GM12878 (cell line): ENCODE measurements around the gene DCAF6. TPM values are rescaled to one million over a fixed set of nuclear protein-coding genes. Genes with fewer than 3 reads are reported as not detected.

Source experiments
- ATAC-seq: fragments of 200-7000 bp; cut with Tn5 transposase; 3 replicates; pipeline ENCODE4 v1.9.1; 2020; ENCODE audit warnings: mild to moderate bottlenecking, moderate library complexity
- BruUV-seq: library from RNA; stranded (reverse); fragments of 400-500 nt; replicated peaks from 2 replicates; lab custom pipeline; 2021; lab: Mats Ljungman, UMichigan
- CTCF ChIA-PET: fragments of 300-600 bp; sonication (Branson Sonifier 250); formaldehyde crosslinking; extraction: SDS; loops from one replicate; lab custom pipeline; 2021; ENCODE audit warnings: inconsistent platforms; lab: Yijun Ruan, JAX
- POLR2A ChIA-PET: fragments of 350-600 bp; formaldehyde crosslinking; extraction: SDS; loops from one replicate; lab custom pipeline; 2021; ENCODE audit warnings: inconsistent platforms; lab: Charles Lee
- RAD21 ChIA-PET: fragments of 300-600 bp; sonication (Branson Sonifier 250); formaldehyde crosslinking; loops from one replicate; lab custom pipeline; 2023; ENCODE audit warnings: antibody characterized with exemption; ENCODE audit not compliant: unreplicated experiment; lab: Charles Lee
- SMC1A ChIA-PET: fragments of 300-600 bp; sonication (Branson Sonifier 250); formaldehyde crosslinking; loops from one replicate; lab custom pipeline; 2023; ENCODE audit not compliant: unreplicated experiment, uncharacterized antibody; lab: Charles Lee
- DNase-seq: peaks from one replicate; pipeline ENCODE4 v3.0.0-alpha.2; 2011; ENCODE audit warnings: low read depth, low spot score
- FAIRE-seq: peaks from 3 replicates; lab custom pipeline; 2011; peaks lifted over from hg19 to GRCh38; lab: Jason Lieb, UNC
- H2AFZ ChIP-seq: 2 replicates; pipeline ENCODE4 v1.6.0; 2011; ENCODE audit warnings: low read depth, low read length, control low read depth; ENCODE audit not compliant: control insufficient read depth
- H3K27ac ChIP-seq: 2 replicates; pipeline ENCODE4 v1.5.1; 2011; ENCODE audit warnings: control low read depth; ENCODE audit not compliant: control insufficient read depth, insufficient read depth
- H3K27me3 ChIP-seq, 2 experiments: replicated peaks in 1 of 2; 2 replicates each; pipeline versions ENCODE4 v1.6.0 to v1.6.1; 2011; ENCODE audit warnings: low read length in 1 of 2; ENCODE audit not compliant: control insufficient read depth in 2 of 2, insufficient read depth in 2 of 2
- H3K36me3 ChIP-seq, 2 experiments: 2 replicates each; pipeline ENCODE4 v1.5.1; 2011; ENCODE audit warnings: low read length in 1 of 2; ENCODE audit not compliant: control insufficient read depth in 2 of 2, insufficient read depth in 2 of 2
- H3K4me1 ChIP-seq: 2 replicates; pipeline ENCODE4 v1.6.1; 2011; ENCODE audit warnings: mild to moderate bottlenecking, low read length, moderate library complexity, mixed read lengths; ENCODE audit not compliant: control insufficient read depth, insufficient read depth
- H3K4me2 ChIP-seq: 2 replicates; pipeline ENCODE4 v1.6.0; 2011; ENCODE audit warnings: control low read depth; ENCODE audit not compliant: control insufficient read depth, insufficient read depth
- H3K4me3 ChIP-seq: fragments of 200-600 bp; sonication (generic); 2 replicates; pipeline ENCODE4 v1.5.1; 2016
- H3K79me2 ChIP-seq: 2 replicates; pipeline ENCODE4 v1.6.0; 2011; ENCODE audit warnings: low read length; ENCODE audit not compliant: control insufficient read depth, insufficient read depth
- H3K9ac ChIP-seq: 2 replicates; pipeline ENCODE4 v1.8.0; 2011; ENCODE audit warnings: low read length, control low read depth, mixed read lengths; ENCODE audit not compliant: control insufficient read depth, insufficient read depth
- H3K9me3 ChIP-seq: replicated peaks from 3 replicates; pipeline ENCODE4 v1.5.1; 2011; ENCODE audit warnings: mild to moderate bottlenecking, low read length; ENCODE audit not compliant: control insufficient read depth, insufficient read depth
- H4K20me1 ChIP-seq: 2 replicates; pipeline ENCODE4 v1.6.0; 2011; ENCODE audit not compliant: control insufficient read depth, insufficient read depth
- HCFC1 ChIP-seq: fragments of 150-350 bp; IDR thresholded peaks from 2 replicates; pipeline ENCODE4 v1.6.1; 2014; ENCODE audit warnings: low read length
- IRF5 ChIP-seq: fragments of 450-650 bp; IDR thresholded peaks from 2 replicates; pipeline ENCODE4 v1.6.1; 2017; ENCODE audit warnings: borderline replicate concordance
- JUND ChIP-seq: IDR thresholded peaks from 2 replicates; pipeline ENCODE4 v1.6.1; 2012; ENCODE audit warnings: low read depth, mild to moderate bottlenecking, low read length, improper control_type of control experiment, moderate library complexity
- MYB ChIP-seq: fragments of 150-350 bp; IDR thresholded peaks from 2 replicates; pipeline ENCODE4 v1.6.1; 2014; ENCODE audit warnings: mild to moderate bottlenecking, low read depth, low read length, borderline replicate concordance
- SMAD5 ChIP-seq: IDR thresholded peaks from 2 replicates; pipeline ENCODE4 v1.6.1; 2016; ENCODE audit warnings: antibody characterized with exemption, low read depth
- SMC3 ChIP-seq: IDR thresholded peaks from 2 replicates; pipeline ENCODE4 v1.6.1; 2011; ENCODE audit warnings: low read length, improper control_type of control experiment, borderline replicate concordance
- SPI1 ChIP-seq: IDR thresholded peaks from 2 replicates; pipeline ENCODE4 v1.6.1; 2011; ENCODE audit warnings: low read depth, mild to moderate bottlenecking, low read length, moderate library complexity, borderline replicate concordance; ENCODE audit not compliant: insufficient read depth
- TARDBP ChIP-seq: IDR thresholded peaks from 2 replicates; pipeline ENCODE4 v1.6.1; 2016; ENCODE audit warnings: borderline replicate concordance
- WGBS: methylation state at CpG from one replicate; pipeline ENCODE4 v1.1.6; 2016; ENCODE audit warnings: low lambda C conversion rate; ENCODE audit not compliant: insufficient replicate concordance, insufficient coverage; ENCODE audit errors: missing lambda C conversion rate; 5-methylcytosine and 5-hydroxymethylcytosine counted together
- in situ Hi-C: fragments of 300-500 bp; cut with MboI; formaldehyde crosslinking; loops from 9 replicates; pipeline ENCODE4 v1.14.3; 2018; ENCODE audit warnings: mixed read lengths
- intact Hi-C: fragments of 100-400 bp; cut with micrococcal nuclease; formaldehyde crosslinking; loops from one replicate; pipeline ENCODE4 v1.14.2; 2022; ENCODE audit not compliant: unreplicated experiment
- polyA plus RNA-seq, 11 experiments: library from polyadenylated mRNA; depleted of rRNA in 4 of 11; unstranded in 6 of 11; stranded (reverse) in 5 of 11; fragments of >200 nt; fragmentation: Nextera tagmentation in 4 of 11; fragmentation: Illumina TruSeq in 1 of 11; extraction: Ambion mirVana in 4 of 11; extraction: Trizol in 1 of 11; gene quantifications; 1 replicate in 1 of 11; 2 replicates in 10 of 11; pipeline versions ENCODE4 v1.2.1 to v1.2.3, GENCODE V29; 2011 to 2016; ENCODE audit warnings: inconsistent platforms in 2 of 11, missing spikeins in 2 of 11, low read depth in 1 of 11
- total RNA-seq, 4 experiments: library from RNA; depleted of rRNA in 3 of 4; stranded (reverse); fragments of >200 nt in 3 of 4; fragmentation: Illumina TruSeq in 1 of 4; extraction: Trizol in 1 of 4; gene quantifications; 2 replicates each; pipeline versions ENCODE4 v1.2.1 to v1.2.3, GENCODE V29; 2013 to 2021
- TF ChIP-seq, protein P1 (sequence below): IDR thresholded peaks from 2 replicates; pipeline ENCODE4 v1.6.1; 2012; ENCODE audit warnings: low read depth, low read length, improper control_type of control experiment
- TF ChIP-seq, protein P2 (sequence below): fragments of 450-650 bp; IDR thresholded peaks from 2 replicates; pipeline ENCODE4 v1.6.1; 2017; ENCODE audit warnings: mild to moderate bottlenecking, moderate library complexity

Gene DCAF6
- total and polyA plus RNA-seq, 10 of the 15 experiments (the other 5 are each of a cell fraction or from before 2014, with no cell fraction given), result 11.4 to 62.7 (median 33.0) TPM

GRCh38 chr1:168099337-168099801 lies 162.9 kb downstream of the DCAF6 start:
- H3K79me2 ChIP-seq, result no peaks in the 10 kb centered on the region
- no peak for FAIRE-seq
- no peaks in the 10 kb centered on the region for H3K36me3 ChIP-seq
- no peak overlapping the region for H3K27ac ChIP-seq
- BruUV-seq, result no TSS peak
- WGBS, result 69% methylated on average over 7 of the region's 7 CpGs
- no peak overlapping the region for H3K4me2 ChIP-seq
- intact Hi-C loops (no loop called here), in situ Hi-C loops (no loop called here)
- ChIA-PET RAD21 (no interaction called here), CTCF (interaction anchor here (1.2 kb wide), 1 partner anchor 13 kb away, joined by 4 read pairs; no protein-coding TSS in a partner anchor), POLR2A (no interaction called here), SMC1A (no interaction called here)
- H3K27me3 ChIP-seq, result no peaks in the 10 kb centered on the region; a peak in 1 of 4 replicates
- H3K4me1 ChIP-seq, result no peaks in the 10 kb centered on the region
- no peak for ATAC-seq
- no peak overlapping the region for H3K4me3 ChIP-seq
- H3K9ac ChIP-seq, result no peak overlapping the region
- no peaks in the 10 kb centered on the region for H4K20me1 ChIP-seq
- H3K9me3 ChIP-seq, result no peaks in the 10 kb centered on the region
- no peak for DNase-seq
- no peak overlapping the region for H2AFZ ChIP-seq
- TF ChIP-seq, protein P1, sequence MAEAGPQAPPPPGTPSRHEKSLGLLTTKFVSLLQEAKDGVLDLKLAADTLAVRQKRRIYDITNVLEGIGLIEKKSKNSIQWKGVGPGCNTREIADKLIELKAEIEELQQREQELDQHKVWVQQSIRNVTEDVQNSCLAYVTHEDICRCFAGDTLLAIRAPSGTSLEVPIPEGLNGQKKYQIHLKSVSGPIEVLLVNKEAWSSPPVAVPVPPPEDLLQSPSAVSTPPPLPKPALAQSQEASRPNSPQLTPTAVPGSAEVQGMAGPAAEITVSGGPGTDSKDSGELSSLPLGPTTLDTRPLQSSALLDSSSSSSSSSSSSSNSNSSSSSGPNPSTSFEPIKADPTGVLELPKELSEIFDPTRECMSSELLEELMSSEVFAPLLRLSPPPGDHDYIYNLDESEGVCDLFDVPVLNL, result no peak
- TF ChIP-seq SMC3 (no peak), MYB (no peak), HCFC1 (no peak), SMAD5 (no peak), SPI1 (no peak), JUND (no peak), IRF5 (no peak), TARDBP (no peak)
- TF ChIP-seq, protein P2, sequence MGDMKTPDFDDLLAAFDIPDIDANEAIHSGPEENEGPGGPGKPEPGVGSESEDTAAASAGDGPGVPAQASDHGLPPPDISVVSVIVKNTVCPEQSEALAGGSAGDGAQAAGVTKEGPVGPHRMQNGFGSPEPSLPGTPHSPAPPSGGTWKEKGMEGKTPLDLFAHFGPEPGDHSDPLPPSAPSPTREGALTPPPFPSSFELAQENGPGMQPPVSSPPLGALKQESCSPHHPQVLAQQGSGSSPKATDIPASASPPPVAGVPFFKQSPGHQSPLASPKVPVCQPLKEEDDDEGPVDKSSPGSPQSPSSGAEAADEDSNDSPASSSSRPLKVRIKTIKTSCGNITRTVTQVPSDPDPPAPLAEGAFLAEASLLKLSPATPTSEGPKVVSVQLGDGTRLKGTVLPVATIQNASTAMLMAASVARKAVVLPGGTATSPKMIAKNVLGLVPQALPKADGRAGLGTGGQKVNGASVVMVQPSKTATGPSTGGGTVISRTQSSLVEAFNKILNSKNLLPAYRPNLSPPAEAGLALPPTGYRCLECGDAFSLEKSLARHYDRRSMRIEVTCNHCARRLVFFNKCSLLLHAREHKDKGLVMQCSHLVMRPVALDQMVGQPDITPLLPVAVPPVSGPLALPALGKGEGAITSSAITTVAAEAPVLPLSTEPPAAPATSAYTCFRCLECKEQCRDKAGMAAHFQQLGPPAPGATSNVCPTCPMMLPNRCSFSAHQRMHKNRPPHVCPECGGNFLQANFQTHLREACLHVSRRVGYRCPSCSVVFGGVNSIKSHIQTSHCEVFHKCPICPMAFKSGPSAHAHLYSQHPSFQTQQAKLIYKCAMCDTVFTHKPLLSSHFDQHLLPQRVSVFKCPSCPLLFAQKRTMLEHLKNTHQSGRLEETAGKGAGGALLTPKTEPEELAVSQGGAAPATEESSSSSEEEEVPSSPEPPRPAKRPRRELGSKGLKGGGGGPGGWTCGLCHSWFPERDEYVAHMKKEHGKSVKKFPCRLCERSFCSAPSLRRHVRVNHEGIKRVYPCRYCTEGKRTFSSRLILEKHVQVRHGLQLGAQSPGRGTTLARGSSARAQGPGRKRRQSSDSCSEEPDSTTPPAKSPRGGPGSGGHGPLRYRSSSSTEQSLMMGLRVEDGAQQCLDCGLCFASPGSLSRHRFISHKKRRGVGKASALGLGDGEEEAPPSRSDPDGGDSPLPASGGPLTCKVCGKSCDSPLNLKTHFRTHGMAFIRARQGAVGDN, result no peak
